ENCODE measurements around the gene PAX5.

- TF ChIP-seq ATF6 (CRISPR knock-in tag; conservative IDR thresholded peaks at IDR 0.05), result no peak
- no peak for TF ChIP-seq CTCF (CRISPR knock-in tag; IDR thresholded peaks at IDR 0.05)
- no peak for TF ChIP-seq ZNF350 (CRISPR knock-in tag; IDR thresholded peaks at IDR 0.05; ENCODE audit: borderline replicate concordance, low read depth)
- no peak for TF ChIP-seq ATF3 (CRISPR knock-in tag; IDR thresholded peaks at IDR 0.05)
- no peak for TF ChIP-seq TFDP1 (CRISPR knock-in tag; IDR thresholded peaks at IDR 0.05; ENCODE audit: borderline replicate concordance)
- TF ChIP-seq ZNF232 (CRISPR knock-in tag; IDR thresholded peaks at IDR 0.05; ENCODE audit: borderline replicate concordance), result no peak
- TF ChIP-seq ZNF292 (CRISPR knock-in tag; IDR thresholded peaks at IDR 0.05; ENCODE audit: borderline replicate concordance, low read depth), result no peak
- no peak for TF ChIP-seq TOE1 (CRISPR knock-in tag; IDR thresholded peaks at IDR 0.05)
- TF ChIP-seq GLMP (CRISPR knock-in tag; IDR thresholded peaks at IDR 0.05; ENCODE audit: borderline replicate concordance), result no peak
- no peak for TF ChIP-seq NR2F2 (IDR thresholded peaks at IDR 0.05; ENCODE audit: borderline replicate concordance, low read depth)
- TF ChIP-seq HDAC6 (IDR thresholded peaks at IDR 0.05; ENCODE audit: low read depth, low read length), result no peak
- no peak for TF ChIP-seq ELF4 (CRISPR knock-in tag; IDR thresholded peaks at IDR 0.05; ENCODE audit: borderline replicate concordance)
- no peak for TF ChIP-seq UBTF (CRISPR knock-in tag; IDR thresholded peaks at IDR 0.05)
- TF ChIP-seq ZBTB40 (IDR thresholded peaks at IDR 0.05), result no peak
- no peak for TF ChIP-seq ZBTB40 (CRISPR knock-in tag; IDR thresholded peaks at IDR 0.05)
These were observed 197.6 kb downstream of the PAX5 start for GRCh38 chr9:36836486-36836885.

Measured in HepG2 (cell line).